GM23338 (cell line): ENCODE measurements around the gene KIAA1217. TPM values are rescaled to one million over a fixed set of nuclear protein-coding genes. Genes with fewer than 3 reads are reported as not detected.

Experiments used
- ATAC-seq: fragments of 200-7000 bp; cut with Tn5 transposase; 3 replicates; pipeline ENCODE4 v1.9.1; 2020
- DNase-seq: peaks from one replicate; pipeline ENCODE4 v3.0.0-alpha.2; 2015; ENCODE audit warnings: low spot score
- H2AFZ ChIP-seq: fragments of 200-600 bp; sonication (generic); 2 replicates; pipeline ENCODE4 v1.8.0; 2016; ENCODE audit warnings: antibody characterized with exemption, mild to moderate bottlenecking, moderate library complexity
- H3F3A ChIP-seq: fragments of 200-600 bp; sonication (generic); replicated peaks from 2 replicates; pipeline ENCODE4 v1.8.0; 2017; ENCODE audit warnings: antibody characterized with exemption, mixed run types, low read depth
- H3K27ac ChIP-seq: fragments of 200-600 bp; sonication (generic); 2 replicates; pipeline ENCODE4 v1.6.1; 2016; ENCODE audit warnings: low read depth
- H3K27me3 ChIP-seq: fragments of 200-600 bp; sonication (generic); 2 replicates; pipeline ENCODE4 v1.8.0; 2016; ENCODE audit warnings: mild to moderate bottlenecking, mixed run types, moderate library complexity; ENCODE audit not compliant: insufficient read depth
- H3K36me3 ChIP-seq: fragments of 200-600 bp; sonication (generic); 2 replicates; pipeline ENCODE4 v1.8.0; 2016; ENCODE audit warnings: mild to moderate bottlenecking; ENCODE audit not compliant: insufficient read depth
- H3K4me1 ChIP-seq: fragments of 200-600 bp; sonication (generic); 2 replicates; pipeline ENCODE4 v1.8.0; 2016; ENCODE audit warnings: mild to moderate bottlenecking, moderate library complexity; ENCODE audit not compliant: insufficient read depth
- H3K4me2 ChIP-seq: fragments of 200-600 bp; sonication (generic); 2 replicates; pipeline ENCODE4 v1.7.1; 2017; ENCODE audit warnings: mixed run types
- H3K4me3 ChIP-seq: fragments of 200-600 bp; sonication (generic); 2 replicates; pipeline ENCODE4 v1.6.1; 2016; ENCODE audit warnings: mixed run types
- H3K79me2 ChIP-seq: fragments of 200-600 bp; sonication (generic); replicated peaks from 2 replicates; pipeline ENCODE4 v1.8.0; 2017; ENCODE audit warnings: mild to moderate bottlenecking; ENCODE audit not compliant: insufficient read depth
- H3K9me2 ChIP-seq: fragments of 200-600 bp; sonication (generic); 2 replicates; pipeline ENCODE4 v1.8.0; 2017; ENCODE audit not compliant: insufficient read depth
- H4K20me1 ChIP-seq: fragments of 200-600 bp; sonication (generic); replicated peaks from 2 replicates; pipeline ENCODE4 v1.8.0; 2017; ENCODE audit warnings: mild to moderate bottlenecking; ENCODE audit not compliant: insufficient read depth
- H3K27ac Mint-ChIP-seq: 2 replicates; pipeline ENCODE4 v1.8.0; 2020; ENCODE audit warnings: inconsistent platforms, mild to moderate bottlenecking, moderate library complexity, mixed read lengths
- H3K27me3 Mint-ChIP-seq: 3 replicates; pipeline ENCODE4 v1.8.0; 2022; ENCODE audit warnings: low read depth, mild to moderate bottlenecking, moderate library complexity, mixed read lengths, inconsistent platforms; ENCODE audit not compliant: insufficient read depth, poor library complexity
- H3K36me3 Mint-ChIP-seq: 3 replicates; pipeline ENCODE4 v1.8.0; 2021; ENCODE audit warnings: low read depth, mild to moderate bottlenecking, inconsistent platforms, moderate library complexity, mixed read lengths
- H3K4me1 Mint-ChIP-seq: 3 replicates; pipeline ENCODE4 v1.8.0; 2020; ENCODE audit warnings: mild to moderate bottlenecking, inconsistent platforms, mixed read lengths
- H3K4me3 Mint-ChIP-seq: 3 replicates; pipeline ENCODE4 v1.8.0; 2021; ENCODE audit warnings: moderate library complexity, mild to moderate bottlenecking, inconsistent platforms, mixed read lengths
- H3K9me3 Mint-ChIP-seq: 3 replicates; pipeline ENCODE4 v1.8.0; 2020; ENCODE audit warnings: moderate library complexity, mild to moderate bottlenecking, inconsistent platforms, mixed read lengths
- CREB1 ChIP-seq: fragments of 250-450 bp; sonication (Bioruptor Pico); IDR thresholded peaks from 2 replicates; pipeline ENCODE4 v1.5.0; 2020; ENCODE audit warnings: low read depth, mild to moderate bottlenecking, moderate library complexity
- CTCF ChIP-seq, 2 experiments: fragments of 200-600 bp in 1 of 2; sonication (generic) in 1 of 2; conservative IDR thresholded peaks; 2 replicates each; pipeline versions ENCODE4 v1.5.1 to v1.6.1; 2016 to 2017; ENCODE audit warnings: antibody characterized with exemption in 2 of 2, low read depth in 2 of 2, mild to moderate bottlenecking in 2 of 2, moderate library complexity in 1 of 2
- ETS1 ChIP-seq: IDR thresholded peaks from 2 replicates; pipeline ENCODE4 v1.6.1; 2016; ENCODE audit warnings: antibody characterized with exemption
- EZH2 ChIP-seq: fragments of 200-600 bp; sonication (generic); IDR thresholded peaks from one replicate; pipeline ENCODE4 v1.8.0; 2017; ENCODE audit warnings: antibody characterized with exemption, mild to moderate bottlenecking, low read depth; ENCODE audit not compliant: unreplicated experiment
- EZH2phosphoT487 ChIP-seq: fragments of 200-600 bp; sonication (generic); IDR thresholded peaks from one replicate; pipeline ENCODE4 v1.8.1; 2018; ENCODE audit warnings: antibody characterized with exemption; ENCODE audit not compliant: unreplicated experiment
- JUNB ChIP-seq: IDR thresholded peaks from one replicate; pipeline ENCODE4 v1.6.1; 2016; ENCODE audit warnings: antibody characterized with exemption; ENCODE audit not compliant: unreplicated experiment
- NANOG ChIP-seq: IDR thresholded peaks from 2 replicates; pipeline ENCODE4 v1.6.1; 2016; ENCODE audit warnings: antibody characterized with exemption, borderline replicate concordance
- POLR2AphosphoS5 ChIP-seq: IDR thresholded peaks from 2 replicates; pipeline ENCODE4 v1.6.1; 2016; ENCODE audit warnings: antibody characterized with exemption, low read depth
- REST ChIP-seq: IDR thresholded peaks from one replicate; pipeline ENCODE4 v1.6.1; 2018; ENCODE audit warnings: antibody characterized with exemption; ENCODE audit not compliant: unreplicated experiment
- STAT1 ChIP-seq: IDR thresholded peaks from one replicate; pipeline ENCODE4 v1.6.1; 2016; ENCODE audit warnings: antibody characterized with exemption; ENCODE audit not compliant: unreplicated experiment
- ZNF114 ChIP-seq: fragments of 250-450 bp; sonication (Bioruptor Pico); IDR thresholded peaks from 2 replicates; pipeline ENCODE4 v1.5.0; 2020; ENCODE audit warnings: mild to moderate bottlenecking, moderate library complexity
- ZNF331 ChIP-seq: fragments of 250-450 bp; sonication (Bioruptor Pico); IDR thresholded peaks from 2 replicates; pipeline ENCODE4 v1.5.0; 2020; ENCODE audit warnings: low read depth, mild to moderate bottlenecking, moderate library complexity
- ZNF462 ChIP-seq: fragments of 250-450 bp; sonication (Bioruptor Pico); IDR thresholded peaks from 2 replicates; pipeline ENCODE4 v1.5.0; 2020; ENCODE audit warnings: mild to moderate bottlenecking, moderate library complexity
- polyA plus RNA-seq: library from polyadenylated mRNA; unstranded; fragments of >200 nt; fragmentation: Nextera tagmentation; extraction: Ambion mirVana; gene quantifications from 2 replicates; pipeline ENCODE4 v1.2.1, GENCODE V29; 2016
- total RNA-seq: library from RNA; depleted of rRNA; stranded (reverse); fragments of >200 nt; shearing (Covaris generic); gene quantifications from 2 replicates; pipeline ENCODE4 v1.2.3, GENCODE V29; 2014

Gene KIAA1217
- total and polyA plus RNA-seq, 2 experiments from 2014 or later: 6.4 to 9.1 TPM

GRCh38 chr10:24262929-24263590, 54.1 kb downstream of the KIAA1217 start:
- Histone ChIP-seq H3K27me3 (no peaks in the 10 kb centered on the region), H3K36me3 (no peaks in the 10 kb centered on the region), H3K4me1 (peaks cover 10% of the 10 kb centered on the region; the same call in 1 of the 2 replicates), H4K20me1 (no peaks in the 10 kb centered on the region), H3K27ac (peak overlapping the region; percentile 64; the same call in 1 of the 2 replicates), H2AFZ (no peak overlapping the region), H3K9me2 (no peaks in the 10 kb centered on the region; the same call in 1 of the 2 replicates), H3K79me2 (no peaks in the 10 kb centered on the region), H3K4me2 (no peak overlapping the region), H3K4me3 (no peak overlapping the region), H3F3A (no peaks in the 10 kb centered on the region)
- Mint-ChIP-seq H3K27me3 (peaks cover 1% of the 10 kb centered on the region), H3K4me3 (no peak overlapping the region), H3K9me3 (no peaks in the 10 kb centered on the region; the same call in 2 of the 3 replicates), H3K4me1 (peaks cover 10% of the 10 kb centered on the region), H3K27ac (peak overlapping the region; percentile 60; the same call in 1 of the 2 replicates), H3K36me3 (peaks cover 16% of the 10 kb centered on the region)
- no peak for TF ChIP-seq ZNF331 (CRISPR knock-in tag)
- no peak for TF ChIP-seq ZNF114
- no peak for TF ChIP-seq CTCF (conservative IDR thresholded peaks at IDR 0.05; ENCODE audit: low read depth in 2 of 2)
- TF ChIP-seq REST: no peak
- TF ChIP-seq ETS1: no peak
- no peak for TF ChIP-seq STAT1
- no peak for TF ChIP-seq CREB1
- TF ChIP-seq NANOG: no peak
- TF ChIP-seq JUNB: no peak
- no peak for TF ChIP-seq POLR2AphosphoS5
- TF ChIP-seq EZH2: no peak
- TF ChIP-seq ZNF462 (CRISPR knock-in tag): no peak
- no peak for TF ChIP-seq EZH2phosphoT487
- DNase-seq (no peak), ATAC-seq (no peak)
